Loucy (cell line): Measurements from ENCODE around the gene WNT3.

ENCODE experiments used
- H2AFZ ChIP-seq: fragments of 200-600 bp; sonication (generic); 2 replicates; pipeline ENCODE4 v1.6.0; 2016; ENCODE audit warnings: antibody characterized with exemption, mild to moderate bottlenecking, low read length, moderate library complexity
- H3F3A ChIP-seq: fragments of 200-600 bp; 2 replicates; pipeline ENCODE4 v1.6.0; 2016; ENCODE audit warnings: antibody characterized with exemption, low read depth, mild to moderate bottlenecking
- H3K27me3 ChIP-seq: fragments of 200-600 bp; sonication (generic); 2 replicates; pipeline ENCODE4 v1.6.1; 2014; ENCODE audit warnings: low read length, mild to moderate bottlenecking; ENCODE audit not compliant: insufficient read depth, poor library complexity, severe bottlenecking
- H3K36me3 ChIP-seq: fragments of 200-600 bp; sonication (generic); 2 replicates; pipeline ENCODE4 v1.6.1; 2016; ENCODE audit warnings: low read length; ENCODE audit not compliant: insufficient read depth
- H3K4me1 ChIP-seq: fragments of 200-600 bp; sonication (generic); 2 replicates; pipeline ENCODE4 v1.5.1; 2014; ENCODE audit warnings: low read length, mild to moderate bottlenecking; ENCODE audit not compliant: insufficient read depth, poor library complexity, severe bottlenecking
- H3K4me2 ChIP-seq: fragments of 200-600 bp; sonication (generic); 2 replicates; pipeline ENCODE4 v1.6.0; 2014; ENCODE audit warnings: antibody characterized with exemption, low read length, low read depth, mild to moderate bottlenecking; ENCODE audit not compliant: poor library complexity, severe bottlenecking
- H3K4me3 ChIP-seq: fragments of 200-600 bp; sonication (generic); 2 replicates; pipeline ENCODE4 v1.5.1; 2014; ENCODE audit warnings: low read length, mild to moderate bottlenecking, mixed read lengths; ENCODE audit not compliant: poor library complexity, severe bottlenecking
- H3K79me2 ChIP-seq: fragments of 200-600 bp; sonication (generic); 2 replicates; pipeline ENCODE4 v1.6.1; 2014; ENCODE audit warnings: low read length; ENCODE audit not compliant: insufficient read depth
- H3K9ac ChIP-seq: fragments of 200-600 bp; sonication (generic); 2 replicates; pipeline ENCODE4 v1.6.0; 2014; ENCODE audit warnings: mild to moderate bottlenecking, low read depth, low read length, moderate library complexity; ENCODE audit not compliant: poor library complexity, severe bottlenecking
- H3K9me2 ChIP-seq: fragments of 200-600 bp; sonication (generic); replicated peaks from 2 replicates; pipeline ENCODE4 v1.6.1; 2016; ENCODE audit warnings: low read depth, low read length, mixed read lengths
- H3K9me3 ChIP-seq: fragments of 200-600 bp; sonication (generic); 2 replicates; pipeline ENCODE4 v1.6.1; 2014; ENCODE audit warnings: mild to moderate bottlenecking, antibody characterized with exemption, low read length, low read depth; ENCODE audit not compliant: insufficient read depth
- H4K20me1 ChIP-seq: fragments of 200-600 bp; sonication (generic); 2 replicates; pipeline ENCODE4 v1.6.0; 2014; ENCODE audit warnings: antibody characterized with exemption, low read length, mild to moderate bottlenecking; ENCODE audit not compliant: insufficient read depth, poor library complexity, severe bottlenecking
- EZH2phosphoT487 ChIP-seq: fragments of 200-600 bp; IDR thresholded peaks from 2 replicates; pipeline ENCODE4 v1.6.1; 2018; ENCODE audit warnings: antibody characterized with exemption, mild to moderate bottlenecking, moderate library complexity, borderline replicate concordance
- TF ChIP-seq, protein P1 (sequence below): fragments of 200-600 bp; sonication (generic); conservative IDR thresholded peaks from 2 replicates; pipeline ENCODE4 v1.5.1; 2014; ENCODE audit warnings: mild to moderate bottlenecking, antibody characterized with exemption, low read length

WNT3 gene

DNA sequence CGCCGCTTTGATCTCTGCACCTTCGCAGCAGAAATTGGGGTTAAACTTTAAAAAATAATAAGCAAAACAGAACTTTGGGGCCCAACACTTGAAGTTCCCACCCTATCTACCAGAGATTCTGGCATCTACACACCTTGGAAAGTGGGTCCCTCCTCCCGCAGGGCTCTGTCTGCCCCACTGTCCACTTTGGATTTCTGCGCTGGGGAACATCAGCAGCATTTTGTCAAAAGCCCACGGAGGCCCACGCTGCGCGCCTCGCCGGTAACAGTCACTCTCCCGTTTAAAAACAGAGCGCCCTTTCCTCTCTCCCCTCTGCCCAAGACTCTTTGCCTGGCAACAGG lies 32.2 kb upstream of the WNT3 start:
- no peaks in the 10 kb centered on the region for H3K36me3 ChIP-seq
- no peak overlapping the region for H2AFZ ChIP-seq
- H3K27me3 ChIP-seq, result no peaks in the 10 kb centered on the region
- TF ChIP-seq, protein P1, sequence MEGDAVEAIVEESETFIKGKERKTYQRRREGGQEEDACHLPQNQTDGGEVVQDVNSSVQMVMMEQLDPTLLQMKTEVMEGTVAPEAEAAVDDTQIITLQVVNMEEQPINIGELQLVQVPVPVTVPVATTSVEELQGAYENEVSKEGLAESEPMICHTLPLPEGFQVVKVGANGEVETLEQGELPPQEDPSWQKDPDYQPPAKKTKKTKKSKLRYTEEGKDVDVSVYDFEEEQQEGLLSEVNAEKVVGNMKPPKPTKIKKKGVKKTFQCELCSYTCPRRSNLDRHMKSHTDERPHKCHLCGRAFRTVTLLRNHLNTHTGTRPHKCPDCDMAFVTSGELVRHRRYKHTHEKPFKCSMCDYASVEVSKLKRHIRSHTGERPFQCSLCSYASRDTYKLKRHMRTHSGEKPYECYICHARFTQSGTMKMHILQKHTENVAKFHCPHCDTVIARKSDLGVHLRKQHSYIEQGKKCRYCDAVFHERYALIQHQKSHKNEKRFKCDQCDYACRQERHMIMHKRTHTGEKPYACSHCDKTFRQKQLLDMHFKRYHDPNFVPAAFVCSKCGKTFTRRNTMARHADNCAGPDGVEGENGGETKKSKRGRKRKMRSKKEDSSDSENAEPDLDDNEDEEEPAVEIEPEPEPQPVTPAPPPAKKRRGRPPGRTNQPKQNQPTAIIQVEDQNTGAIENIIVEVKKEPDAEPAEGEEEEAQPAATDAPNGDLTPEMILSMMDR, result no peak
- H3K4me3 ChIP-seq, result no peak overlapping the region
- H3F3A ChIP-seq, result no peaks in the 10 kb centered on the region
- H4K20me1 ChIP-seq, result no peaks in the 10 kb centered on the region
- H3K9me3 ChIP-seq, result no peaks in the 10 kb centered on the region
- H3K9me2 ChIP-seq, result no peaks in the 10 kb centered on the region
- H3K9ac ChIP-seq, result no peak overlapping the region
- H3K4me1 ChIP-seq, result peaks cover 10% of the 10 kb centered on the region
- no peak overlapping the region for H3K4me2 ChIP-seq
- no peaks in the 10 kb centered on the region for H3K79me2 ChIP-seq

DNA sequence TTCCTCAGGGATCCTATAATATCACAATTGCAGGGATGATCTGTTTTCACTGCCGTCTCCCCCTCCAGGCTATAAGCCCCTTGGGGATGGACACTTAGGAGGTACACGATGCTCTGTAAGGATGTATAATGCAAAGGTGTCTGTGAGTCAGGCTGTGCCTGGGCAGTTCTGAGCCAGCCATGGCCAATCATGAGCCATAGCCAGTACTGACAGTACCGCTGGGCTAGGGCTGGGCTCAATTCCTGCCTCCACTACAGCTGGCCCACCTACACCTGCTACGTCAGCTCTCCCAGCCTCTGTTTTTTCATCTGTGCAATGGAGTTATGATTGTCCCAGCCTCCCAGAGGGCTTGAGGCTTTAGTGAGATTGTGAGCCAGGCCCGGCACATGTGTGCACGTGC lies 30.0 kb upstream of the WNT3 start:
- TF ChIP-seq, protein P1, result no peak
- TF ChIP-seq EZH2phosphoT487, result no peak
- no peak overlapping the region for H2AFZ ChIP-seq
- no peaks in the 10 kb centered on the region for H4K20me1 ChIP-seq
- H3K9ac ChIP-seq, result no peak overlapping the region
- no peaks in the 10 kb centered on the region for H3K9me3 ChIP-seq
- no peaks in the 10 kb centered on the region for H3K36me3 ChIP-seq
- no peak overlapping the region for H3K4me2 ChIP-seq
- H3K4me3 ChIP-seq, result no peak overlapping the region
- no peaks in the 10 kb centered on the region for H3K27me3 ChIP-seq
- H3F3A ChIP-seq, result no peaks in the 10 kb centered on the region
- peaks cover 28% of the 10 kb centered on the region for H3K4me1 ChIP-seq
- H3K79me2 ChIP-seq, result no peaks in the 10 kb centered on the region
- no peaks in the 10 kb centered on the region for H3K9me2 ChIP-seq

DNA sequence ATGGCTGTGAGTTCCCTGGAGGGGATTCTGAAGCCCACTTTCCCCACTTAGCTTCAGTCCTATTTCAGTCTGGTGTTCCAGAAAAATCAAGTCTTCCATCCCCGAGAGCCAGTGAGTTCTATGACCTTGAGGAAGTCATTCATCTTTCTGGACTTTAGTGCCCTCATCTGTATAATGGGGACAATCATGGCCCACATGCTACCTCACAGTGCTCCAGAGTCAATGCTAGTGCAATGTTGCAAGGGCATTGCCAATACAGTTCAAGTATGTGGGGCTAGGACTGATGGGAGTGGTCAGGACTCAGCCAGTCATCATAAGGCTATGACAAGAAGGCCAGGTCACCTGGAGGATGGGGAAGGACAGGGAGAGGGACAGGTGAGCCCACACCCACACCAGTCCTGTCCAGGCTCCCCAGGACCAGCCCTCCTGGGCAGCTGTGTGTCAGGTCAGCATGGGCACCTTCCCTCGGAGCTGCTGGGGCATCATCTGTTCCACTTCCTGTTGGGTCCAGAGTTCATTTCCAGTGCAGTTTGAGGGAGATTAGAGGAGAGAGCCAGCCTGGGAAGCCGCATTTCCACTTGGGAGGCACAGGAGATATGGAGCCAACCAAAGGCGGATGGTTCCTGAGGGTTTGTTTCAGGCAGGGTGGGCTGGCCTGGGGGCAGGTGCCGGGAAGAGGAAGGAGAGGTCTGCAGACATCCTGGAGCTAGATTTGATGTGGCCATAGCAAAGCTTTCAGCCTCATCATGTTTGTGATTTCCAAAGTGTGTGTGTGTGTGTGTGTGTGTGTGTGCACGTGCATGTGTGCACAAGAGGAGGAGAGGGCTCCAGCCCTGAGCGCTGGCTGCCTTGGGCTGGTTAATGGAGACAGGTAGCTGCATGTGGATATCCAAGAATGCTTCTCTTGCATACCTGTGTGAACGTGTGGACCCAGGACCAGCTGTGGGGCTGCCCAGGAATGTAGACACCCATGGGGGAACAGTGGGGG lies 29.0 kb upstream of the WNT3 start:
- Histone ChIP-seq H3K4me1 (peaks cover 33% of the 10 kb centered on the region), H2AFZ (peak overlapping the region; percentile 26; the same call in 1 of the 2 replicates), H3K4me2 (no peak overlapping the region), H4K20me1 (no peaks in the 10 kb centered on the region), H3K9me2 (no peaks in the 10 kb centered on the region), H3K9me3 (peaks cover 10% of the 10 kb centered on the region; the same call in 1 of the 2 replicates), H3K27me3 (no peaks in the 10 kb centered on the region), H3F3A (no peaks in the 10 kb centered on the region), H3K4me3 (no peak overlapping the region), H3K9ac (no peak overlapping the region), H3K79me2 (no peaks in the 10 kb centered on the region), H3K36me3 (no peaks in the 10 kb centered on the region)
- TF ChIP-seq, protein P1, result no peak
- no peak for TF ChIP-seq EZH2phosphoT487
